ENCODE results near the gene UBD. TPM values are rescaled to one million over a fixed set of nuclear protein-coding genes. Genes with fewer than 3 reads are reported as not detected.

Gene UBD
- total and polyA plus RNA-seq, 2 experiments from 2014 or later: not detected

- Mint-ChIP-seq H3K27ac (no peak overlapping the region), H3K4me1 (no peaks in the 10 kb centered on the region), H3K36me3 (ENCODE audit: low read depth) (no peaks in the 10 kb centered on the region), H3K27me3 (ENCODE audit: insufficient read depth, low read depth, poor library complexity) (no peaks in the 10 kb centered on the region), H3K9me3 (no peaks in the 10 kb centered on the region), H3K4me3 (no peak overlapping the region)
- DNase-seq (ENCODE audit: low spot score) (no peak), ATAC-seq (no peak)
- TF ChIP-seq ETS1 (IDR thresholded peaks at IDR 0.05) (no peak), CTCF (conservative IDR thresholded peaks at IDR 0.05; ENCODE audit: low read depth in 2 of 2) (no peak), STAT1 (IDR thresholded peaks at IDR 0.05; ENCODE audit: unreplicated experiment) (no peak), JUNB (IDR thresholded peaks at IDR 0.05; ENCODE audit: unreplicated experiment) (no peak), CREB1 (CRISPR knock-in tag; IDR thresholded peaks at IDR 0.05; ENCODE audit: low read depth) (no peak), ZNF462 (CRISPR knock-in tag; IDR thresholded peaks at IDR 0.05) (no peak), ZNF114 (CRISPR knock-in tag; IDR thresholded peaks at IDR 0.05) (no peak), NANOG (IDR thresholded peaks at IDR 0.05; ENCODE audit: borderline replicate concordance) (no peak), EZH2 (IDR thresholded peaks at IDR 0.05; ENCODE audit: low read depth, unreplicated experiment) (no peak), POLR2AphosphoS5 (IDR thresholded peaks at IDR 0.05; ENCODE audit: low read depth) (no peak), EZH2phosphoT487 (IDR thresholded peaks at IDR 0.05; ENCODE audit: unreplicated experiment) (no peak), ZNF331 (CRISPR knock-in tag; IDR thresholded peaks at IDR 0.05; ENCODE audit: low read depth) (no peak), REST (IDR thresholded peaks at IDR 0.05; ENCODE audit: unreplicated experiment) (no peak)
- H3F3A ChIP-seq (replicated peaks; ENCODE audit: low read depth): no peaks in the 10 kb centered on the region
- no peaks in the 10 kb centered on the region for H3K79me2 ChIP-seq (replicated peaks; ENCODE audit: insufficient read depth)
- H3K27me3 ChIP-seq (ENCODE audit: insufficient read depth): no peaks in the 10 kb centered on the region
- H3K4me3 ChIP-seq: no peak overlapping the region
- peaks cover 29% of the 10 kb centered on the region for H3K9me2 ChIP-seq (ENCODE audit: insufficient read depth)
- no peaks in the 10 kb centered on the region for H4K20me1 ChIP-seq (replicated peaks; ENCODE audit: insufficient read depth)
- no peak overlapping the region for H3K4me2 ChIP-seq
- no peak overlapping the region for H3K27ac ChIP-seq (ENCODE audit: low read depth)
- no peaks in the 10 kb centered on the region for H3K36me3 ChIP-seq (ENCODE audit: insufficient read depth)
- H2AFZ ChIP-seq: no peak overlapping the region
- H3K4me1 ChIP-seq (ENCODE audit: insufficient read depth): no peaks in the 10 kb centered on the region
These were observed 18.0 kb upstream of the UBD start for GRCh38 chr6:29577544-29577943.
